Activated CD4-positive, alpha-beta T cell treated with anti-CD3 and anti-CD28 coated beads for 48 hours (primary cell): ENCODE measurements around the gene OR4D2.

Source experiments
- DNase-seq: peaks from one replicate; pipeline ENCODE4 v3.0.0-alpha.2; 2020

Gene OR4D2

DNA sequence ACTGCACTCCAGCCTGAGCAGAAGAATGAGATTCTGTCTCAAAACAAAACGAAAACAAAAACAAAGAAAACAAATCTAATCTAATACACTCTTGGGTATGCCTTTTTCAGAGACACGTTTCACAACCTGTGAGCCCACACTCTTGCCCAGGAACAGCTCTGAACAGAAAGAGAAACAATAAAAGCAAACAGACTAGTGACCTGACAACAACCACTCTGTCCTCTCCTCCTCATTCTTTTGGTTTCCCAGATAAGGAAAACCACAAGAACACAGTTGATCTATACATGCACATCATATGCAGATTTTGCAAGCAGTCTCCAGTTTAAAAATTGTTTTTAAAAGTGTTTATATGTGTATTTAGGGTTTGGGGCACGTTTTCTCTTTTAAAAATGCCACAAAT is 51.0 kb downstream of the OR4D2 start:
- DNase-seq = no peak

GRCh38 chr17:58219007-58219788 is 52.4 kb downstream of the OR4D2 start, which contains the start of gene MKS1:
Gene MKS1 (minus strand): TSS chr17:58219255. CDS start chr17:58219230, 25 bp downstream.
- DNase-seq = peak; percentile 97

DNA sequence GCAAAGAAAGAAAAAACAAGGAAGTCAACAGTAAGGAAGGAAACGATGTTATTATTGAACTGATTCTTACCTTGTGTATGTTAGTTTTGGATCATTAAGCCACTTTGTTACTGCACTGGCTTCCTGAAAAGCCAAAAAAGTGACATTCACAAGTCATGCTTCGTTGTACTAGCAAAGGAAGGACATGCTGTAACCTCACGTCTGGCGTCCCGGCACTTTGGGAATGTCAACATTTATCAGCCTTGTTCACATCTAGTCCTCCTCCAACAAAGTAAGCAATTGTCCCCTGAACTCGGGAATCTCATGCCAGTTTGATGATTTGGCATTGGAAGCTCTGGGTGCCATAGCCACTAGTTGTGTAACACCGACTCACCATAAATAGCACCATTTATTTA is 53.0 kb downstream of the OR4D2 start:
- no peak for DNase-seq
